ENCODE measurements around the gene RMDN3.

RMDN3 gene

GRCh38 chr15:40754574-40754882, 526 bp downstream of the RMDN3 start:
- peak; percentile 55 for ATAC-seq
- TF ChIP-seq CSDC2 (CRISPR knock-in tag; IDR thresholded peaks at IDR 0.05) (no peak), GLIS3 (CRISPR knock-in tag; IDR thresholded peaks at IDR 0.05) (no peak), TOX (CRISPR knock-in tag; IDR thresholded peaks at IDR 0.05; ENCODE audit: borderline replicate concordance) (no peak), TSHZ2 (CRISPR knock-in tag; IDR thresholded peaks at IDR 0.05) (no peak), ZFP30 (CRISPR knock-in tag; IDR thresholded peaks at IDR 0.05) (no peak), ZNF565 (CRISPR knock-in tag; conservative IDR thresholded peaks at IDR 0.05; ENCODE audit: low read depth) (no peak), TCF4 (CRISPR knock-in tag; IDR thresholded peaks at IDR 0.05; ENCODE audit: borderline replicate concordance) (no peak), ZFP3 (CRISPR knock-in tag; IDR thresholded peaks at IDR 0.05) (no peak), CSRNP3 (CRISPR knock-in tag; IDR thresholded peaks at IDR 0.05) (no peak), OSR1 (CRISPR knock-in tag; IDR thresholded peaks at IDR 0.05) (no peak), PATZ1 (CRISPR knock-in tag; IDR thresholded peaks at IDR 0.05; ENCODE audit: borderline replicate concordance) (no peak), RARB (CRISPR knock-in tag; IDR thresholded peaks at IDR 0.05) (no peak), ESRRG (CRISPR knock-in tag; IDR thresholded peaks at IDR 0.05) (no peak), POU6F1 (CRISPR knock-in tag; IDR thresholded peaks at IDR 0.05; ENCODE audit: borderline replicate concordance, low read depth) (no peak), CREB5 (CRISPR knock-in tag; IDR thresholded peaks at IDR 0.05; ENCODE audit: low read depth) (no peak), PPARA (CRISPR knock-in tag; IDR thresholded peaks at IDR 0.05; ENCODE audit: borderline replicate concordance) (no peak)

- no peak for TF ChIP-seq ISL1 (CRISPR knock-in tag; IDR thresholded peaks at IDR 0.05)
- ATAC-seq: no peak
Measured at GRCh38 chr15:40751745-40752144, 3.3 kb downstream of the RMDN3 start.

GRCh38 chr15:40750885-40751284, 4.2 kb downstream of the RMDN3 start:
- TF ChIP-seq ISL1 (CRISPR knock-in tag; IDR thresholded peaks at IDR 0.05) (no peak), ARNTL (CRISPR knock-in tag; IDR thresholded peaks at IDR 0.05; ENCODE audit: borderline replicate concordance, low read depth) (no peak), BACH2 (CRISPR knock-in tag; IDR thresholded peaks at IDR 0.05; ENCODE audit: borderline replicate concordance) (no peak), OSR1 (CRISPR knock-in tag; IDR thresholded peaks at IDR 0.05) (no peak), CSDC2 (CRISPR knock-in tag; IDR thresholded peaks at IDR 0.05) (no peak)
- ATAC-seq: no peak

- ATAC-seq: no peak
- no peak for TF ChIP-seq ISL1 (CRISPR knock-in tag; IDR thresholded peaks at IDR 0.05)
- TF ChIP-seq CSDC2 (CRISPR knock-in tag; IDR thresholded peaks at IDR 0.05): no peak
- no peak for TF ChIP-seq BACH2 (CRISPR knock-in tag; IDR thresholded peaks at IDR 0.05; ENCODE audit: borderline replicate concordance)
- no peak for TF ChIP-seq OSR1 (CRISPR knock-in tag; IDR thresholded peaks at IDR 0.05)
- no peak for TF ChIP-seq ZFP30 (CRISPR knock-in tag; IDR thresholded peaks at IDR 0.05)
- TF ChIP-seq PPARA (CRISPR knock-in tag; IDR thresholded peaks at IDR 0.05; ENCODE audit: borderline replicate concordance): no peak
- TF ChIP-seq ZNF70 (CRISPR knock-in tag; IDR thresholded peaks at IDR 0.05): no peak
- no peak for TF ChIP-seq GLIS3 (CRISPR knock-in tag; IDR thresholded peaks at IDR 0.05)
- no peak for TF ChIP-seq SNAI2 (CRISPR knock-in tag; IDR thresholded peaks at IDR 0.05)
- TF ChIP-seq POU6F1 (CRISPR knock-in tag; IDR thresholded peaks at IDR 0.05; ENCODE audit: borderline replicate concordance, low read depth): no peak
- TF ChIP-seq TSHZ2 (CRISPR knock-in tag; IDR thresholded peaks at IDR 0.05): no peak
- TF ChIP-seq ZNF565 (CRISPR knock-in tag; conservative IDR thresholded peaks at IDR 0.05; ENCODE audit: low read depth): no peak
Measured at GRCh38 chr15:40749151-40749630, 5.9 kb downstream of the RMDN3 start.
